BE2C (cell line): Measurements from ENCODE around the gene KLHDC7B.
"Not testable (repeated sequence)": the region's sequence is repeated elsewhere in the genome, so short reads cannot be mapped to it uniquely, and the experiment has no call there.

ENCODE experiments used
- DNase-seq: peaks from one replicate; pipeline ENCODE4 v3.0.0-alpha.2; 2020
- H3K27me3 ChIP-seq: fragments of 250-450 bp; sonication (Bioruptor Pico); 2 replicates; pipeline ENCODE4 v1.5.1; 2020; ENCODE audit warnings: mild to moderate bottlenecking
- H3K36me3 ChIP-seq: fragments of 250-450 bp; sonication (Bioruptor Pico); 2 replicates; pipeline ENCODE4 v1.5.1; 2020; ENCODE audit warnings: mild to moderate bottlenecking
- H3K4me1 ChIP-seq: fragments of 250-450 bp; sonication (Bioruptor Pico); 2 replicates; pipeline ENCODE4 v1.5.1; 2020
- H3K4me3 ChIP-seq: 2 replicates; pipeline ENCODE4 v1.5.1; 2011; ENCODE audit warnings: low read depth, low read length
- H3K9me3 ChIP-seq: fragments of 250-450 bp; sonication (Bioruptor Pico); 2 replicates; pipeline ENCODE4 v1.5.1; 2020
- TF ChIP-seq, protein P1 (sequence below): IDR thresholded peaks from 2 replicates; pipeline ENCODE4 v1.5.1; 2012; ENCODE audit warnings: mild to moderate bottlenecking, low read depth, low read length

KLHDC7B gene

GRCh38 chr22:50516068-50516467 lies 29.6 kb upstream of the KLHDC7B start:
- H3K4me1 ChIP-seq: no peaks in the 10 kb centered on the region
- no peak for DNase-seq
- H3K27me3 ChIP-seq: no peaks in the 10 kb centered on the region
- TF ChIP-seq, protein P1, sequence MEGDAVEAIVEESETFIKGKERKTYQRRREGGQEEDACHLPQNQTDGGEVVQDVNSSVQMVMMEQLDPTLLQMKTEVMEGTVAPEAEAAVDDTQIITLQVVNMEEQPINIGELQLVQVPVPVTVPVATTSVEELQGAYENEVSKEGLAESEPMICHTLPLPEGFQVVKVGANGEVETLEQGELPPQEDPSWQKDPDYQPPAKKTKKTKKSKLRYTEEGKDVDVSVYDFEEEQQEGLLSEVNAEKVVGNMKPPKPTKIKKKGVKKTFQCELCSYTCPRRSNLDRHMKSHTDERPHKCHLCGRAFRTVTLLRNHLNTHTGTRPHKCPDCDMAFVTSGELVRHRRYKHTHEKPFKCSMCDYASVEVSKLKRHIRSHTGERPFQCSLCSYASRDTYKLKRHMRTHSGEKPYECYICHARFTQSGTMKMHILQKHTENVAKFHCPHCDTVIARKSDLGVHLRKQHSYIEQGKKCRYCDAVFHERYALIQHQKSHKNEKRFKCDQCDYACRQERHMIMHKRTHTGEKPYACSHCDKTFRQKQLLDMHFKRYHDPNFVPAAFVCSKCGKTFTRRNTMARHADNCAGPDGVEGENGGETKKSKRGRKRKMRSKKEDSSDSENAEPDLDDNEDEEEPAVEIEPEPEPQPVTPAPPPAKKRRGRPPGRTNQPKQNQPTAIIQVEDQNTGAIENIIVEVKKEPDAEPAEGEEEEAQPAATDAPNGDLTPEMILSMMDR: no peak
- H3K9me3 ChIP-seq: no peaks in the 10 kb centered on the region
- H3K36me3 ChIP-seq: peaks cover 54% of the 10 kb centered on the region
- H3K4me3 ChIP-seq: no peak overlapping the region

GRCh38 chr22:50516891-50517290 lies 28.8 kb upstream of the KLHDC7B start:
- TF ChIP-seq, protein P1: no peak
- H3K4me3 ChIP-seq: no peak overlapping the region
- no peaks in the 10 kb centered on the region for H3K9me3 ChIP-seq
- DNase-seq: no peak
- H3K27me3 ChIP-seq: no peaks in the 10 kb centered on the region
- peaks cover 57% of the 10 kb centered on the region for H3K36me3 ChIP-seq
- H3K4me1 ChIP-seq: no peaks in the 10 kb centered on the region

DNA sequence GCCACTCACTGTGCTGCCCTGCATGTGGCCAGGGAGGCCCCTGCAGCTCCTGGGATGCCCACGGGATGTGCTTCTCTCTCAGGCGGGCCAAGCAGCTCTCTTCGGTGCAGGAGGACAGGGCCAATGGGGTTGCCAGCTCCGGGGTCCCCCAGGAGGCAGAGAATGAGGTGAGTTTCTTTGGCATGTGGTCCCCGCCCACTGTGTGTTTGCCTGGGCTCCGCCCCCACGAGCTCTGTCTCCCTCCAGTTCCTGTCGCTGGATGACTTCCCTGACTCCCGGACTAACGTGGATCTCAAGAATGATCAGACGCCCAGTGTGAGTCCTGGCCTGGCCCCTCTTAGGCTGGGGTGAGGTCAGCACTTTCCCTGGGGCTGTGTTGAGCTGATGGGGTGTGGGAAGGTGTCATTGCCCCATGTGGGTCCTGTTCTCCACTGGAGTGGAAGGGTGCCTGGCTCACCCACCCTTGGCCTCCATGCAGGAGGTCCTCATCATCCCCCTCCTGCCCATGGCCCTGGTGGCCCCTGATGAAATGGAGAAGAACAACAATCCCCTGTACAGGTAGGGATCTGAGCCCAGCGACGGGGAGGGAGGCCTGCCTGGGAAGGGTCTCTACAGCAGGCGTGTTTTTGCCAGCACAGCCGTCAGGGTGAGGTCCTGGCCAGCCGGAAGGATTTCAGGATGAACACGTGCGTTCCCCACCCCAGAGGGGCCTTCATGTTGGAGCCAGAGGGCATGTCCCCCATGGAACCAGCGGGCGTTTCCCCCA lies 28.0 kb upstream of the KLHDC7B start:
- no peak for DNase-seq
- Histone ChIP-seq H3K9me3 (no peaks in the 10 kb centered on the region), H3K27me3 (no peaks in the 10 kb centered on the region), H3K4me3 (no peak overlapping the region), H3K36me3 (peaks cover 57% of the 10 kb centered on the region), H3K4me1 (no peaks in the 10 kb centered on the region)
- TF ChIP-seq, protein P1: no peak

DNA sequence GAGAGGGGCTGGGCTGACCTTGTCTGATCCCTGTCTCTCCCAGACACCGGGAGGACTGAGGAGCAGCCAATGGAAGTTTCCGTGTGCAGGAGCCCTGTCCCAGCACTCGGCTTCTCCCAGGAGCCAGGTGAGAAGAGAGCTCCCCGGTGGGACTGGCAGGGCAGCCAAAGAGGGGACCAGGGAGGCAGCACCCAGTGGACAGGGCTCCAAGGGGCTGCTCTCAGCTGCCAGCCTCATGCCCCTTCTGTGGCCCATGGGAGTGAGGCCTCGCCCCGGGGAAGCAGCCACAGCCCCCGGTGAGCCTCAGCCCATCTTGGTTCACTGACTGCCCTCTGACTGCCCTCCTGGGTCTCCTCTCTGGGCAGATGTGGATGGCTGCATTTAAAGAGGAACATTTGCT lies 27.1 kb upstream of the KLHDC7B start:
- H3K4me1 ChIP-seq: peaks cover 2% of the 10 kb centered on the region; the same call in 1 of the 2 replicates
- no peaks in the 10 kb centered on the region for H3K9me3 ChIP-seq
- no peak overlapping the region for H3K4me3 ChIP-seq
- no peaks in the 10 kb centered on the region for H3K27me3 ChIP-seq
- no peak for DNase-seq
- TF ChIP-seq, protein P1: no peak
- H3K36me3 ChIP-seq: peaks cover 64% of the 10 kb centered on the region

GRCh38 chr22:50519151-50519550 lies 26.5 kb upstream of the KLHDC7B start:
- H3K9me3 ChIP-seq: no peaks in the 10 kb centered on the region
- peaks cover 5% of the 10 kb centered on the region; the same call in 1 of the 2 replicates for H3K4me1 ChIP-seq
- peaks cover 69% of the 10 kb centered on the region for H3K36me3 ChIP-seq
- TF ChIP-seq, protein P1: no peak
- H3K27me3 ChIP-seq: no peaks in the 10 kb centered on the region
- no peak overlapping the region for H3K4me3 ChIP-seq
- no peak for DNase-seq

GRCh38 chr22:50520184-50520583 lies 25.5 kb upstream of the KLHDC7B start:
- not testable (repeated sequence) for H3K27me3 ChIP-seq, DNase-seq, H3K9me3 ChIP-seq, H3K4me1 ChIP-seq, H3K4me3 ChIP-seq
- H3K36me3 ChIP-seq: peaks cover 69% of the 10 kb centered on the region
